Measurements from ENCODE around the gene CHMP4B.

- TF ChIP-seq CTCF (conservative IDR thresholded peaks at IDR 0.05; ENCODE audit: low read depth, low read length) (no peak), EZH2 (IDR thresholded peaks at IDR 0.05; ENCODE audit: borderline replicate concordance, low read depth, low read length, poor library complexity, severe bottlenecking) (no peak)
Measured at GRCh38 chr20:33841436-33841799, 30.3 kb downstream of the CHMP4B start.
